ENCODE results near the gene DENND1A.
A peak's percentile ranks its signal among the peaks of the same experiment; 100 is the strongest.
"Not testable (repeated sequence)": the region's sequence is repeated elsewhere in the genome, so short reads cannot be mapped to it uniquely, and the experiment has no call there.

DENND1A gene

GRCh38 chr9:123922431-123922830, 7.5 kb downstream of the DENND1A start:
- DNase-seq (ENCODE audit: low spot score) = no peak

GRCh38 chr9:123914517-123915196, 15.3 kb downstream of the DENND1A start:
- DNase-seq (ENCODE audit: low spot score) = no peak

GRCh38 chr9:123912167-123912897, 17.6 kb downstream of the DENND1A start:
- DNase-seq (ENCODE audit: low spot score) = no peak

- DNase-seq (ENCODE audit: low spot score) = no peak
Measured at GRCh38 chr9:123911024-123911423, 18.9 kb downstream of the DENND1A start.

GRCh38 chr9:123909192-123909591, 20.7 kb downstream of the DENND1A start:
- DNase-seq (ENCODE audit: low spot score) = not testable (repeated sequence)

GRCh38 chr9:123903550-123903949, 26.4 kb downstream of the DENND1A start:
- DNase-seq (ENCODE audit: low spot score) = not testable (repeated sequence)

GRCh38 chr9:123894822-123895221, 35.1 kb downstream of the DENND1A start:
- DNase-seq (ENCODE audit: low spot score) = no peak

GRCh38 chr9:123893831-123894460, 36.0 kb downstream of the DENND1A start:
- no peak for DNase-seq (ENCODE audit: low spot score)

GRCh38 chr9:123893115-123893514, 36.8 kb downstream of the DENND1A start:
- no peak for DNase-seq (ENCODE audit: low spot score)

GRCh38 chr9:123887837-123888236, 42.1 kb downstream of the DENND1A start:
- no peak for DNase-seq (ENCODE audit: low spot score)

- not testable (repeated sequence) for DNase-seq (ENCODE audit: low spot score)
Measured at GRCh38 chr9:123885834-123886233, 44.1 kb downstream of the DENND1A start.

- DNase-seq (ENCODE audit: low spot score) = no peak
Measured at GRCh38 chr9:123883634-123884033, 46.3 kb downstream of the DENND1A start.

- no peak for DNase-seq (ENCODE audit: low spot score)
Measured at GRCh38 chr9:123881604-123882003, 48.3 kb downstream of the DENND1A start.

- DNase-seq (ENCODE audit: low spot score) = no peak
Measured at GRCh38 chr9:123880420-123880819, 49.5 kb downstream of the DENND1A start.

GRCh38 chr9:123876750-123877149, 53.2 kb downstream of the DENND1A start:
- no peak for DNase-seq (ENCODE audit: low spot score)

- no peak for DNase-seq (ENCODE audit: low spot score)
Measured at GRCh38 chr9:123872710-123873109, 57.2 kb downstream of the DENND1A start.

GRCh38 chr9:123871781-123872180, 58.1 kb downstream of the DENND1A start:
- no peak for DNase-seq (ENCODE audit: low spot score)

- no peak for DNase-seq (ENCODE audit: low spot score)
Measured at GRCh38 chr9:123868002-123868401, 61.9 kb downstream of the DENND1A start.

- no peak for DNase-seq (ENCODE audit: low spot score)
Measured at GRCh38 chr9:123867034-123867433, 62.9 kb downstream of the DENND1A start.

GRCh38 chr9:123866497-123866896, 63.4 kb downstream of the DENND1A start:
- DNase-seq (ENCODE audit: low spot score) = peak; percentile 1

GRCh38 chr9:123865226-123866000, 64.5 kb downstream of the DENND1A start:
- DNase-seq (ENCODE audit: low spot score) = no peak

- no peak for DNase-seq (ENCODE audit: low spot score)
Measured at GRCh38 chr9:123864251-123864650, 65.7 kb downstream of the DENND1A start.

Data from CD4-positive, alpha-beta T cell treated with Interleukin-2 at 100 ng/mL for 4 hours (primary cell).